HEK293 (cell line): Measurements from ENCODE around the gene CHST8.

Source experiments
- CTCF ChIA-PET: fragments of 350-600 bp; formaldehyde crosslinking; extraction: SDS; loops from one replicate; lab custom pipeline; 2021; ENCODE audit warnings: antibody characterized with exemption; lab: Yijun Ruan, JAX
- POLR2A ChIA-PET: fragments of 300-600 bp; formaldehyde crosslinking; extraction: SDS; loops from one replicate; lab custom pipeline; 2020; ENCODE audit warnings: antibody characterized with exemption, inconsistent platforms; lab: Yijun Ruan, JAX
- H3K27ac ChIP-seq: fragments of 200-500 bp; sonication (Bioruptor generic); 2 replicates; pipeline ENCODE4 v1.5.1; 2014; ENCODE audit warnings: low read depth, low read length, control low read depth, inconsistent platforms; ENCODE audit errors: extremely low read depth
- H3K36me3 ChIP-seq, 2 experiments: fragments of 200-500 bp in 1 of 2; sonication (Bioruptor generic) in 1 of 2; 1 replicate in 1 of 2; 2 replicates in 1 of 2; pipeline ENCODE4 v1.5.1; 2014 to 2017; ENCODE audit warnings: inconsistent platforms in 2 of 2, low read length in 2 of 2; ENCODE audit not compliant: control insufficient read depth in 2 of 2, insufficient read depth in 1 of 2
- H3K4me1 ChIP-seq: fragments of 200-500 bp; sonication (Bioruptor generic); 2 replicates; pipeline ENCODE4 v1.5.1; 2014; ENCODE audit warnings: mild to moderate bottlenecking, low read length, inconsistent platforms; ENCODE audit not compliant: control insufficient read depth, insufficient read depth
- H3K4me3 ChIP-seq: 2 replicates; pipeline ENCODE4 v1.5.1; 2011; ENCODE audit warnings: low read depth, mild to moderate bottlenecking, control low read depth, low read length, moderate library complexity
- H3K9me3 ChIP-seq: fragments of 200-500 bp; sonication (Bioruptor generic); 2 replicates; pipeline ENCODE4 v1.5.1; 2014; ENCODE audit warnings: low read depth, low read length, inconsistent platforms; ENCODE audit not compliant: control insufficient read depth, insufficient read depth
- GLI2 ChIP-seq: fragments of 450-650 bp; formaldehyde crosslinking; IDR thresholded peaks from 2 replicates; pipeline ENCODE4; 2017; ENCODE audit warnings: missing biosample characterization, missing genetic modification characterization, low read depth, borderline replicate concordance
- GLI4 ChIP-seq: fragments of 450-650 bp; formaldehyde crosslinking; IDR thresholded peaks from 2 replicates; pipeline ENCODE4 v1.5.1; 2016; ENCODE audit warnings: missing biosample characterization, missing genetic modification characterization
- KLF1 ChIP-seq: fragments of 450-650 bp; formaldehyde crosslinking; IDR thresholded peaks from 2 replicates; pipeline ENCODE4 v1.5.1; 2016; ENCODE audit warnings: missing biosample characterization, missing genetic modification characterization
- KLF8 ChIP-seq: fragments of 450-650 bp; formaldehyde crosslinking; IDR thresholded peaks from 2 replicates; pipeline ENCODE4 v1.5.1; 2016; ENCODE audit warnings: missing biosample characterization, missing genetic modification characterization
- KLF9 ChIP-seq: fragments of 450-650 bp; formaldehyde crosslinking; IDR thresholded peaks from 2 replicates; pipeline ENCODE4 v1.5.1; 2016; ENCODE audit warnings: missing biosample characterization, missing genetic modification characterization, low read depth
- MYNN ChIP-seq: fragments of 450-650 bp; formaldehyde crosslinking; IDR thresholded peaks from 2 replicates; pipeline ENCODE4 v1.5.1; 2016; ENCODE audit warnings: missing biosample characterization, missing genetic modification characterization, borderline replicate concordance
- ZBTB21 ChIP-seq: fragments of 450-650 bp; formaldehyde crosslinking; IDR thresholded peaks from 2 replicates; pipeline ENCODE4 v1.5.1; 2017; ENCODE audit warnings: missing biosample characterization, missing genetic modification characterization
- ZFHX2 ChIP-seq: fragments of 450-650 bp; formaldehyde crosslinking; conservative IDR thresholded peaks from 2 replicates; pipeline ENCODE4 v1.5.1; 2016; ENCODE audit warnings: missing biosample characterization, missing genetic modification characterization
- ZIC2 ChIP-seq: fragments of 450-650 bp; formaldehyde crosslinking; IDR thresholded peaks from 2 replicates; pipeline ENCODE4 v1.5.1; 2016; ENCODE audit warnings: missing biosample characterization, missing genetic modification characterization
- ZNF114 ChIP-seq: fragments of 450-650 bp; formaldehyde crosslinking; IDR thresholded peaks from 2 replicates; pipeline ENCODE4 v1.5.0; 2017; ENCODE audit warnings: missing biosample characterization, missing genetic modification characterization
- ZNF211 ChIP-seq: fragments of 450-650 bp; formaldehyde crosslinking; IDR thresholded peaks from 2 replicates; pipeline ENCODE4 v1.5.1; 2016; ENCODE audit warnings: low read depth, missing biosample characterization, missing genetic modification characterization
- ZNF214 ChIP-seq: fragments of 450-650 bp; formaldehyde crosslinking; IDR thresholded peaks from 2 replicates; pipeline ENCODE4 v1.5.1; 2017; ENCODE audit warnings: missing biosample characterization, mild to moderate bottlenecking, missing genetic modification characterization, borderline replicate concordance
- ZNF223 ChIP-seq: fragments of 450-650 bp; formaldehyde crosslinking; IDR thresholded peaks from 2 replicates; pipeline ENCODE4 v1.5.1; 2016; ENCODE audit warnings: missing biosample characterization, missing genetic modification characterization
- ZNF248 ChIP-seq: fragments of 450-650 bp; formaldehyde crosslinking; IDR thresholded peaks from 2 replicates; pipeline ENCODE4 v1.5.1; 2017; ENCODE audit warnings: missing biosample characterization, missing genetic modification characterization
- ZNF266 ChIP-seq: fragments of 450-650 bp; formaldehyde crosslinking; IDR thresholded peaks from 2 replicates; pipeline ENCODE4 v1.5.1; 2016; ENCODE audit warnings: missing biosample characterization, missing genetic modification characterization, low read depth
- ZNF335 ChIP-seq: fragments of 450-650 bp; formaldehyde crosslinking; conservative IDR thresholded peaks from 2 replicates; pipeline ENCODE4 v1.5.1; 2016; ENCODE audit warnings: missing biosample characterization, missing genetic modification characterization
- ZNF629 ChIP-seq: fragments of 450-650 bp; formaldehyde crosslinking; IDR thresholded peaks from 2 replicates; pipeline ENCODE4 v1.5.1; 2017; ENCODE audit warnings: missing biosample characterization, missing genetic modification characterization
- ZNF660 ChIP-seq: fragments of 450-650 bp; IDR thresholded peaks from 2 replicates; pipeline ENCODE4 v1.5.1; 2018; ENCODE audit warnings: missing biosample characterization, mild to moderate bottlenecking, missing genetic modification characterization
- ZNF677 ChIP-seq: fragments of 450-650 bp; IDR thresholded peaks from 2 replicates; pipeline ENCODE4 v1.5.0; 2018; ENCODE audit warnings: missing biosample characterization, mild to moderate bottlenecking, missing genetic modification characterization, moderate library complexity
- ZNF76 ChIP-seq: fragments of 450-650 bp; formaldehyde crosslinking; IDR thresholded peaks from 2 replicates; pipeline ENCODE4; 2016; ENCODE audit warnings: low read depth, missing biosample characterization, missing genetic modification characterization, borderline replicate concordance
- ZNF768 ChIP-seq: fragments of 450-650 bp; formaldehyde crosslinking; IDR thresholded peaks from 2 replicates; pipeline ENCODE4 v1.5.1; 2018; ENCODE audit warnings: missing biosample characterization, mild to moderate bottlenecking, missing genetic modification characterization
- ZNF785 ChIP-seq: fragments of 450-650 bp; formaldehyde crosslinking; IDR thresholded peaks from 2 replicates; pipeline ENCODE4 v1.5.1; 2016; ENCODE audit warnings: missing biosample characterization, missing genetic modification characterization
- TF ChIP-seq, protein P1 (sequence below): fragments of 450-650 bp; formaldehyde crosslinking; IDR thresholded peaks from 2 replicates; pipeline ENCODE4 v1.5.1; 2016; ENCODE audit warnings: missing biosample characterization, missing genetic modification characterization, borderline replicate concordance
- TF ChIP-seq, protein P2 (sequence below): fragments of 450-650 bp; formaldehyde crosslinking; IDR thresholded peaks from 2 replicates; pipeline ENCODE4 v1.5.1; 2016; ENCODE audit warnings: missing biosample characterization, missing genetic modification characterization, low read depth
- TF ChIP-seq, protein P3 (sequence below): fragments of 450-650 bp; formaldehyde crosslinking; IDR thresholded peaks from 2 replicates; pipeline ENCODE4 v1.5.1; 2016; ENCODE audit warnings: missing biosample characterization, missing genetic modification characterization

CHST8 gene

DNA sequence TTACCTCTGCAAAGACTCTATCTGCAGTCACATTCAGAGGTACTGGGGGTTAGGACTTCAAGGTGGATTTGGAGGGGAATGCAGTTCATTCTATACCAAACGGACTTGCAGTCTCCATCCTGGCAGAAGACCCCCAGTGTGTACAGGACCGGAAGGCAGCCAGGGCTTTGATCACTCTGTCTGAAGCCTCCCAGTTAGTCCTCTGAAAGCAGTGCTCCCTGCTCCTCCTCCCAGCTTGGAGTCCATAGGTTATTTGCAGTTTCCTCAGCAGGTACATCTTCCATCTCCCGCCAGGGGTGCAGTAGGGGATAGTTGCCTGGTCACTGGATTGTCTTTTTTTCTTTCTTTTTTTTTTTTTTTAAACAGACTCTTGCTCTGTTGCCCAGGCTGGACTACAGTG is 96.1 kb downstream of the CHST8 start (continued):
- TF ChIP-seq, protein P1, sequence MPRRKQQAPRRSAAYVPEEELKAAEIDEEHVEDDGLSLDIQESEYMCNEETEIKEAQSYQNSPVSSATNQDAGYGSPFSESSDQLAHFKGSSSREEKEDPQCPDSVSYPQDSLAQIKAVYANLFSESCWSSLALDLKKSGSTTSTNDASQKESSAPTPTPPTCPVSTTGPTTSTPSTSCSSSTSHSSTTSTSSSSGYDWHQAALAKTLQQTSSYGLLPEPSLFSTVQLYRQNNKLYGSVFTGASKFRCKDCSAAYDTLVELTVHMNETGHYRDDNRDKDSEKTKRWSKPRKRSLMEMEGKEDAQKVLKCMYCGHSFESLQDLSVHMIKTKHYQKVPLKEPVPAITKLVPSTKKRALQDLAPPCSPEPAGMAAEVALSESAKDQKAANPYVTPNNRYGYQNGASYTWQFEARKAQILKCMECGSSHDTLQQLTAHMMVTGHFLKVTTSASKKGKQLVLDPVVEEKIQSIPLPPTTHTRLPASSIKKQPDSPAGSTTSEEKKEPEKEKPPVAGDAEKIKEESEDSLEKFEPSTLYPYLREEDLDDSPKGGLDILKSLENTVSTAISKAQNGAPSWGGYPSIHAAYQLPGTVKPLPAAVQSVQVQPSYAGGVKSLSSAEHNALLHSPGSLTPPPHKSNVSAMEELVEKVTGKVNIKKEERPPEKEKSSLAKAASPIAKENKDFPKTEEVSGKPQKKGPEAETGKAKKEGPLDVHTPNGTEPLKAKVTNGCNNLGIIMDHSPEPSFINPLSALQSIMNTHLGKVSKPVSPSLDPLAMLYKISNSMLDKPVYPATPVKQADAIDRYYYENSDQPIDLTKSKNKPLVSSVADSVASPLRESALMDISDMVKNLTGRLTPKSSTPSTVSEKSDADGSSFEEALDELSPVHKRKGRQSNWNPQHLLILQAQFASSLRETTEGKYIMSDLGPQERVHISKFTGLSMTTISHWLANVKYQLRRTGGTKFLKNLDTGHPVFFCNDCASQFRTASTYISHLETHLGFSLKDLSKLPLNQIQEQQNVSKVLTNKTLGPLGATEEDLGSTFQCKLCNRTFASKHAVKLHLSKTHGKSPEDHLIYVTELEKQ (tag by site-specific recombination) = no peak
- TF ChIP-seq MYNN (tag by site-specific recombination) (no peak), ZNF266 (tag by site-specific recombination) (no peak), ZNF660 (tag by site-specific recombination) (no peak), ZNF768 (no peak), GLI2 (tag by site-specific recombination) (no peak)

DNA sequence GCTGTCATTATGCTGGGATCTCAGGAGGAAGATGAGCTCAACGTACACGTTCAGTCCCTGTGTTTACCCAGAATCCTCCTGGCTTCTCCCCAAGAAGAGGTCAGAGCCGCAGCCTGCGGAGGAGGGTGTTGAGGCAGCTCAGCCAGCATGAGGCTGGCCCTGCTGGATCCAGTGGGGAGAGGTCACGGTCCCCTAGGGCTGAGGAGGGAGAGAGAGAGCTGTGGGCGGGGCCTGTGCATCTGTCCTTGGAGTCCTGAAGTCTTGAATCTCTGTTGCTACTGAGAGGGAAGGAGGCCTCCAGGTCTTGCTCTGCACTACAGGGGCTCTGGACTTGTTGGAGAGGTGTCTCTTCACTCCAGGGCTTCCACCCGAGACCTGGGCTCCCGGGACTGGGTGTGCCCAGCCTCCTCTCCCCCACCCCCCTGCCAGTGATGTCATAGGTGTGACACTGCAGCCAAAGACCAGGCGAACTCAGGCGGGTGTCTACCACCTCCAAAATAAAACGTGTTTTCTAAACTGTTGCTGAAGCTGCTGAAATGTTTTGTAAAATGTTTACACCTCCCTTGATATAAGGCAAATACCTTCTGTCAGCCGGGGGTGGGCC is 97.0 kb downstream of the CHST8 start:
- CTCF ChIA-PET = interaction anchor here (0.7 to 2.4 kb wide), 2 partner anchors 303 to 305 kb away, joined by 3 to 7 read pairs; no protein-coding TSS in a partner anchor
- TF ChIP-seq KLF9 = 0 out of 2 replicates have a peak, but pooled peaks have one; percentile 11
- peak; percentile 49 for TF ChIP-seq ZNF629 (tag by site-specific recombination)
- TF ChIP-seq, protein P2, sequence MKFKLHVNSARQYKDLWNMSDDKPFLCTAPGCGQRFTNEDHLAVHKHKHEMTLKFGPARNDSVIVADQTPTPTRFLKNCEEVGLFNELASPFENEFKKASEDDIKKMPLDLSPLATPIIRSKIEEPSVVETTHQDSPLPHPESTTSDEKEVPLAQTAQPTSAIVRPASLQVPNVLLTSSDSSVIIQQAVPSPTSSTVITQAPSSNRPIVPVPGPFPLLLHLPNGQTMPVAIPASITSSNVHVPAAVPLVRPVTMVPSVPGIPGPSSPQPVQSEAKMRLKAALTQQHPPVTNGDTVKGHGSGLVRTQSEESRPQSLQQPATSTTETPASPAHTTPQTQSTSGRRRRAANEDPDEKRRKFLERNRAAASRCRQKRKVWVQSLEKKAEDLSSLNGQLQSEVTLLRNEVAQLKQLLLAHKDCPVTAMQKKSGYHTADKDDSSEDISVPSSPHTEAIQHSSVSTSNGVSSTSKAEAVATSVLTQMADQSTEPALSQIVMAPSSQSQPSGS (tag by site-specific recombination) = peak; percentile 57; the same call in 1 of the 2 replicates
- peak; percentile 40; the same call in 1 of the 2 replicates for TF ChIP-seq ZNF76 (tag by site-specific recombination)
- peak; percentile 87 for TF ChIP-seq ZIC2
- no peak for TF ChIP-seq KLF8 (tag by site-specific recombination)
- TF ChIP-seq KLF1 (tag by site-specific recombination) = peak; percentile 79
- peak; percentile 55; the same call in 1 of the 2 replicates for TF ChIP-seq ZBTB21
- TF ChIP-seq ZFHX2 (tag by site-specific recombination) = peak; percentile 43
- TF ChIP-seq ZNF335 (tag by site-specific recombination) = no peak
- TF ChIP-seq ZNF248 = no peak
- TF ChIP-seq, all 188 proteins: peak for 8
- no peak overlapping the region for H3K4me3 ChIP-seq
- POLR2A ChIA-PET = interaction anchor here (0.6 kb wide), 2 partner anchors 24 to 126 kb away, joined by 3 read pairs; no protein-coding TSS in a partner anchor
- H3K27ac ChIP-seq = no peak overlapping the region
- H3K36me3 ChIP-seq = no peaks in the 10 kb centered on the region
- no peaks in the 10 kb centered on the region for H3K9me3 ChIP-seq
- H3K4me1 ChIP-seq = no peaks in the 10 kb centered on the region

DNA sequence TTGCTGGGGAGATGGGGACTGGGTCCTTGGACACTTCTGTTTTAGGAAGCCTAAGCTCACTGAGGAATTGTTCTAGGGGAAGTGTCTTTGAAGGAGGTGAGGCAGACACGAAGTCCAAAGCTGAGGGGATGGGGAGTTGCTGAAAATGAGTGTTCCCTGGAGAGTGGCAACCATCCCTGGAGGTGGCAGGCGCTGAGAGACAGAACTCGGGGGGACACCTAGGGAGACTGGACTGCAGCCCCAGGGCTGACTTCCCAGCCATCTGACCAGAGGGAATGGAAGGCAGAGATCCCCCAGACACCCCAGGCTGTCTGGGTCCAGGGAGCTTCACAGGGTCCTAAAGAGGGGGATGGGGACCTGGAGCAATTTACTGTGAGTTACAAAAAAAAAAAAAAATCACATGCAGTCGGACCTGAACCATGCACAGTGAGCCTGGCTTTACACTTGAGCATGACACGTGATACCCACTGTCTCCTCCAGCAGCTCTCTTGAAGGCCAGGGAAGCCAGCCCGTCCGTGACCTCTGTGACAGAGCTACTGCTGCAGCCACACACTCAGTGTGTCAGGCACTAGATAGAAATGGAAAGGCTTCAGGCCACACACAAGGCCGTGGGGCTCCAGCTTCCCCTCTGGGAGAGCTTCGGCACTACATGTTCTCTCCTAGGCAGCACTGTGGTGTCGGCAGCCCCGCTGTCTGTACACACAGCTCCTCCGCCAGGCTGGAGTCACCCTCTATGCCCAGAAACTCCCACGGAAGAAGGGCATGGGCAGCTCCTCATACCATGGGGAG is 97.8 kb downstream of the CHST8 start:
- Histone ChIP-seq H3K4me1 (no peaks in the 10 kb centered on the region), H3K4me3 (no peak overlapping the region), H3K27ac (no peak overlapping the region), H3K36me3 (no peaks in the 10 kb centered on the region), H3K9me3 (no peaks in the 10 kb centered on the region)
- CTCF ChIA-PET = interaction anchor here (0.7 to 2.4 kb wide), 2 partner anchors 304 to 306 kb away, joined by 3 to 7 read pairs; no protein-coding TSS in a partner anchor
- POLR2A ChIA-PET = interaction anchor here (0.6 kb wide), 1 partner anchor 25 kb away, joined by 3 read pairs; no protein-coding TSS in a partner anchor
- TF ChIP-seq ZNF114 (no peak), ZNF214 (tag by site-specific recombination) (no peak), ZNF223 (tag by site-specific recombination) (no peak), ZNF677 (no peak), ZNF211 (tag by site-specific recombination) (no peak), ZNF785 (tag by site-specific recombination) (no peak), GLI4 (tag by site-specific recombination) (no peak)
- TF ChIP-seq, protein P3, sequence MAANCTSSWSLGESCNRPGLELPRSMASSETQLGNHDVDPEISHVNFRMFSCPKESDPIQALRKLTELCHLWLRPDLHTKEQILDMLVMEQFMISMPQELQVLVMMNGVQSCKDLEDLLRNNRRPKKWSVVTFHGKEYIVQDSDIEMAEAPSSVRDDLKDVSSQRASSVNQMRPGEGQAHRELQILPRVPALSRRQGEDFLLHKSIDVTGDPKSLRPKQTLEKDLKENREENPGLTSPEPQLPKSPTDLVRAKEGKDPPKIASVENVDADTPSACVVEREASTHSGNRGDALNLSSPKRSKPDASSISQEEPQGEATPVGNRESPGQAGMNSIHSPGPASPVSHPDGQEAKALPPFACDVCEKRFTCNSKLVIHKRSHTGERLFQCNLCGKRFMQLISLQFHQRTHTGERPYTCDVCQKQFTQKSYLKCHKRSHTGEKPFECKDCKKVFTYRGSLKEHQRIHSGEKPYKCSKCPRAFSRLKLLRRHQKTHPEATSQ (tag by site-specific recombination) = no peak
